GM12875 (cell line): ENCODE measurements around the gene CBX6.

Source experiments
- H3K4me3 ChIP-seq: one replicate; pipeline ENCODE4 v1.5.1; 2011; ENCODE audit warnings: low read depth, low read length, control low read depth
- CTCF ChIP-seq: IDR thresholded peaks from 2 replicates; pipeline ENCODE4 v1.5.1; 2011; ENCODE audit warnings: low read depth, mild to moderate bottlenecking, control low read depth, inconsistent platforms, low read length, moderate library complexity, borderline replicate concordance; ENCODE audit not compliant: insufficient read depth

Gene CBX6

DNA sequence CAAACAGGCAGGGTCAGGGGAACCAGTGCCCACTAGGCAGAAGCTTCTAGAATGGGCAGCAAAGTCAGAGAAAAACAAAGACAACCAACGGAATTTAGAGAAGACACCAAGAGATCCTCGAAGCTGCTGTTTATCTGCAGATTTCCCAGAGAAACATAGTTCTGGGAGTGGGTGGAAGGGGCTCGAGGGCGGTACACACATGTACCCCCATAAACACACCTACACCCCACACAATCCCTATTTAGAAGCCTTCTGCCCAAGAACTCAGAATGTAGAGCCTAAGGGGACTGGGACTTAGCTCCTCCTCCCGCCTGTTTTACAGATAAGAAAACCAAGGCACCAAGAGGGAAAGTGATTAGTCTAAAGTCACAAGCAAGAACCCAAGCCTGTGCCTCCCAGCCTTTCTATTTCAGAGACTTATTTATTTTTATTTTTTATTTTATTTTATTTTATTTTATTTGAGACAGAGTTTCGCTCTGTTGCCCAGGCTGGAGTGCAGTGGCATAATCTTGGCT lies 34.5 kb downstream of the CBX6 start:
- no peak for TF ChIP-seq CTCF
- no peak overlapping the region for H3K4me3 ChIP-seq

DNA sequence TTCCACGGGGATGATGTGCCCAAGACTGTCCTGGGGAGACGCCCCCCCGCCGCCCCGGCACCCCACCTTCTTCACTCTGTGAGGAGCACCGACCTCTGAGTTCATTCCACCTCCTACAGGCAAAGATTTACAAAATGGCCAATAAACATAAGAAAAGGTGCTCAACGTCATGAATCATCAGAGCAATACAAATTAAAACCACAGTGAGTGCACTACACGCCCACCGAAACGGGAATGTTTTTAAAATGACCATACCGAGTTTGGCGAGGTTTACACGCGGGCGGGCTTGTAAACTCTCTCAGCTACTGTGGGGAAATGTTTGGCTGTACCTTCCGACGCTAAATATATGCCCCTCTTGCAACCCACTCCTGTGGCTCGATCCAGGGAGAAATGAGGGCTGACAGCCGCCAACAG lies 36.1 kb downstream of the CBX6 start:
- no peak overlapping the region for H3K4me3 ChIP-seq
- no peak for TF ChIP-seq CTCF

DNA sequence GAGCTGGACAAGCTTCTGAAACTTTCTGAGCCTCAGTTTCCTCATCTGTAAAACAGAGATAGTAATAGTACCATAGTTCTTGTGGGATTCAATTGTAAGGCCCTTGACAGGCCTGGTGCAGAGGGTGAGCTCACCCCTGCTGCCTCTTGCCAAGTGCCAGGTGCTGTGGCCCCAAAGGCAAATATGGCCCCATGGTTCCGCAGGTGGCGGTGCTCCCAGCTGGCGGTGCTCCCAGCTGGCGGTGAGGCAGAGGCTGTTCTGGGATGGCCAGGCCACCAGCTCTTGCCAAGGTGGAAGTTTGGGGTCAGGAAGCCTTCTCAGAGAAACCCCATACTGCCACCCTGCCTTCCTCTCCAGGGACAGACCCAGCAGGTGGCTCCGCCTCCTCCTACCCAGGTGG lies 37.0 kb downstream of the CBX6 start:
- H3K4me3 ChIP-seq, result no peak overlapping the region
- no peak for TF ChIP-seq CTCF

DNA sequence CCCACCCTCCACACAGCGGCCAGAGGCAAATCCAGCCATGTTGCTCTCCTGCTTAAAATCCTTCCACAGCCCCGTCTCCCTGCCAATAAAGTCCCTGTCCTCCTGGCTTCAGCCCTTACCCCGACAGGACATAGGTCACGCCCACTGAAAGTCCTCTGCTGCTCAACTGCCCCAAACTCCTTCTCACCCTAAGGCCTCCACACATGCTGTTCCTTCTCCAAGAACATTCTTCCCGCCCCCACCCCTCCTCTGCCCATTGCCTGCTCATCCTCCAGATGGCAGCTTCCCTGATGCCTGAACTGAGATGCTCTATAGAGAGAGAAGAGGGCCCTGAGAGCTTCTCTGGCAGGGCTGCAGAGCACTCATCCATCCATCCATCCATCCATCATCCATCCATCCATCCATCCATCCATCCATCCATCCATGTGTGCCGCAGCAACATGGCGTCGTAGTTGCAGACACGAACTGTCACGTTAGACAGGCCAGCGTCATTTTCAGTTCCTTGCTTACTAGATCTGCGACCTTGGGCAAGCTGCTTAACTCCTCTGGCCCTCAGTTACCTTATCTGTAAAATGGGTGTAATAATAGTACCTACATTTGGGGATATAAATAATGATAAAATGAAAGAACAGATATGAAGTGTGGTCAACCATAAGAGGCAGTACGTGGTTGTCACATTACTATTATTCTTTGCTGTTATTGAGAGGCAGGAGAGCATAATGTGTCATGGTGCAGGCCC lies 37.6 kb downstream of the CBX6 start:
- TF ChIP-seq CTCF, result no peak

DNA sequence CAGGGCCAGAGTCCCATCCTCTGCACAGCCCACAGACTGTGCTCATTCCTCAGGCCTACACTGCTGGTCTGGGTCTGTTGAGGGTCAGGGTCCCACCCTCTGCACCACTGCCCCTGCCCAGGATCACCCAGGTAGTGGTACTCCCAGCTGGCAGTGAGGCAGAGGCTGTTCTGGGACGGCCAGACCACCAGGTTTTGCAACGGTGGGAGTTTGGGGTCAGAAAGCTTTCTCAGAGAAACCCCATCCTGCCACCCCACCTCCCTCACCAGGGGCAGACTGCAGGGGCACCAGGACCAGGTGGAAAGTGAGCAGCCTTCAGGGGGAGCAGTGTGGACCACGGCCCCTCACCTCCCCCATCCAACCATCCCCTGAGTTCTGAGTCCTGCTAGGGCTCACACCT lies 39.0 kb downstream of the CBX6 start:
- TF ChIP-seq CTCF, result no peak
- H3K4me3 ChIP-seq, result no peak overlapping the region

More for the DNA sequence above, 37.6 kb downstream of the CBX6 start:
- H3K4me3 ChIP-seq, result no peak overlapping the region

DNA sequence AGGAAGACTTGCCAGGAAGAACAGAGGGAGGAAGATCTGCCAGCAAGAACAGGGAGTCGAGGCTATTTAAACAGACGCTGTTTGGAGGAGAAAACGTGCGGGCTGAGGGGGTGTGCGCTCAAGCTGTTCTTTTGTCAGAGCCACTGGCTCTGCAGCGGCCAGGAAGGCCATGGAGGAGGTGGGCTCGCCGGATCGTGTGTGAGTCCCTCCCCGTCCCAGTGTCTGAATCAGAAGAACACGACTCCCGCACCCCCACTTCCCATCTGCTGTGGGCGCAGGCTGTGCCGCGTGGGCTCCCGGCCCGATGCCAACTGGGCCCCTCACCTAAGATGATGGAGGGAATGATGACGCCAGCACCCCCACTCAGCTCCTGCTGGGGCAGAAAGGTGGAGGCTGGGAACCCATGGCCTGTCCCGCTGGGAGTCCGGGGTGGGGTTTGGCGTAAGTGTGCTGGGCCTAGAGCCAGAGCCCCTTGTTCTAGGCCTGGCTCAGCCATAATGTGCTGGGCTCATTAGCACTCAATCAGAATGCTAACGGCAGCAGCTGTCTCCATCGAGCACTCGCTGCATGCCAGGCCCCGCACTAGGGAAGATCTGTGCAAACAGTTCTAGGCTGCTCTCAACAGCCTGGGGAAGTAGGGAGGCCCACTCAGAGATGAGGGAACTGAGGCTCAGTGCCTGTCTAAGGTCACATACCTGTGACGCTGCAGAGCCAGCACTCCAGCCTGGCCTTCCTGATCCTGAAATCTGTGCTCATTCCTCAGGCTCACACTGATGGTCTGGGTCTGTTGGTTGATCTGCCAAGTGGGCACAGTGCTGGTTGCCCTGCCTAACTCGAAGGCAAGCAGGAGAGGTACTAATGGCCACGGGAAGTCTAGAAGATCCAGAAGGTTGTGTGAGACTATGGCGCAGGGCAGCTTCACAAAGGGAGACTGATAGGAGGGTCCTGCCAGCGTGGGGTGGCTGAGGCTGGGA lies 39.7 kb downstream of the CBX6 start:
- H3K4me3 ChIP-seq, result no peak overlapping the region
- TF ChIP-seq CTCF, result no peak
